ENCODE results near the gene PLPP4.

DNA sequence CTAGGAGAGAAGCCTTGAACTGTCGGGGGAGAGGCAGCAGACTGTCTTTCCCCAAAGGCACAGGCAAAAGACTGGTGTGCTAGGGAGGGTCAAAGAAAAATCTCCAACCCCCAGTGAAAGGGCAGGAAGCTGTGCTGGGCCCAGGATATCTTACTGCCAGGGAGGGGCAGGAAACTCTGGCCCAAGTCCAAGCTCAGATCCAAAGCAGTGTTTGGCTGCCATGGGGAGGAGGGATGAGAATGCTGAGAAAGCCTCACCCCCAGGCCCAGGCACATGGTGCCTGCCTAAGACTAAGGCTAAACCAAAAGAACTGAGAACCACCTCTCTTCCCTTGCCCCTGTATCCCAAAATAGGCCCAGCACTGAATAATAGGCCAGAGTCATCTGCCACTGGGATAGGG is 171.2 kb downstream of the PLPP4 start:
- TF ChIP-seq EP300 (IDR thresholded peaks at IDR 0.05; ENCODE audit: borderline replicate concordance in 1 of 2, control insufficient read depth in 1 of 2, low read depth in 2 of 2, low read length in 2 of 2) (no peak), GABPA (IDR thresholded peaks at IDR 0.05; ENCODE audit: low read depth) (no peak), POLR2A (IDR thresholded peaks at IDR 0.05; ENCODE audit: low read depth, low read length) (no peak), STAT3 (IDR thresholded peaks at IDR 0.05; ENCODE audit: low read depth, low read length) (no peak), ZNF274 (IDR thresholded peaks at IDR 0.05; ENCODE audit: insufficient read depth, insufficient read length) (no peak), SP1 (IDR thresholded peaks at IDR 0.05; ENCODE audit: low read depth, low read length) (no peak), STAT1 (conservative IDR thresholded peaks at IDR 0.05) (no peak), JUND (IDR thresholded peaks at IDR 0.05; ENCODE audit: low read depth, low read length) (no peak), POLR2AphosphoS2 (IDR thresholded peaks at IDR 0.05; ENCODE audit: low read depth, low read length) (no peak), HCFC1 (IDR thresholded peaks at IDR 0.05; ENCODE audit: low read length) (no peak)
- TF ChIP-seq, protein P1, sequence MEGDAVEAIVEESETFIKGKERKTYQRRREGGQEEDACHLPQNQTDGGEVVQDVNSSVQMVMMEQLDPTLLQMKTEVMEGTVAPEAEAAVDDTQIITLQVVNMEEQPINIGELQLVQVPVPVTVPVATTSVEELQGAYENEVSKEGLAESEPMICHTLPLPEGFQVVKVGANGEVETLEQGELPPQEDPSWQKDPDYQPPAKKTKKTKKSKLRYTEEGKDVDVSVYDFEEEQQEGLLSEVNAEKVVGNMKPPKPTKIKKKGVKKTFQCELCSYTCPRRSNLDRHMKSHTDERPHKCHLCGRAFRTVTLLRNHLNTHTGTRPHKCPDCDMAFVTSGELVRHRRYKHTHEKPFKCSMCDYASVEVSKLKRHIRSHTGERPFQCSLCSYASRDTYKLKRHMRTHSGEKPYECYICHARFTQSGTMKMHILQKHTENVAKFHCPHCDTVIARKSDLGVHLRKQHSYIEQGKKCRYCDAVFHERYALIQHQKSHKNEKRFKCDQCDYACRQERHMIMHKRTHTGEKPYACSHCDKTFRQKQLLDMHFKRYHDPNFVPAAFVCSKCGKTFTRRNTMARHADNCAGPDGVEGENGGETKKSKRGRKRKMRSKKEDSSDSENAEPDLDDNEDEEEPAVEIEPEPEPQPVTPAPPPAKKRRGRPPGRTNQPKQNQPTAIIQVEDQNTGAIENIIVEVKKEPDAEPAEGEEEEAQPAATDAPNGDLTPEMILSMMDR (IDR thresholded peaks at IDR 0.05 in 2 of 3, conservative IDR thresholded peaks at IDR 0.05 in 1 of 3; ENCODE audit: control insufficient read depth in 2 of 3, extremely low read depth in 1 of 3, insufficient read depth in 1 of 3, low read depth in 3 of 3, low read length in 3 of 3): no peak
- TF ChIP-seq, protein P2, sequence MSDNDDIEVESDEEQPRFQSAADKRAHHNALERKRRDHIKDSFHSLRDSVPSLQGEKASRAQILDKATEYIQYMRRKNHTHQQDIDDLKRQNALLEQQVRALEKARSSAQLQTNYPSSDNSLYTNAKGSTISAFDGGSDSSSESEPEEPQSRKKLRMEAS (IDR thresholded peaks at IDR 0.05; ENCODE audit: low read depth, low read length): no peak

Measured in GM12878 (cell line).